ENCODE results near the gene FAIM. TPM values are rescaled to one million over a fixed set of nuclear protein-coding genes. Genes with fewer than 3 reads are reported as not detected.

Gene FAIM
- total RNA-seq, 4 donors from 2014 or later = 17.8 to 28.4 (median 19.9) TPM

DNA sequence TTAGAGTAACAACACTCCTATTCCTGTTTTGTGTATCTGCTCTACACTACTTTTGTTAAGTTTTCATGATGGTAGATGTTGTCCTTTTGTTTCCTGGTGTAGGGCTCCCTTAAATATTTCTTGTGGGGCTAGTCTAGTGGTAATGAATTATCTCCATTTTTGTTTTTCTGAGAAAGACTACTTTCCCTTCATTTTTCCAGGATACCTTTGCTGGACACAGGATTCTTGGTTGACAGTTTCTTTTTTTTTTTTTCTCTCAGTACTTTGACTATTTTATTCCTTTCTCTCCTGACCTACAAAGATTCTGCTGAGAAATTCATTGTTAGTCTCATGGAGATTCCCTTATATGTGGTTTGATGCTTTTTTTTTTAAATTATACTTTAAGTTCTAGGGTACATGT lies 37.9 kb downstream of the FAIM start:
- TF ChIP-seq, protein P1, sequence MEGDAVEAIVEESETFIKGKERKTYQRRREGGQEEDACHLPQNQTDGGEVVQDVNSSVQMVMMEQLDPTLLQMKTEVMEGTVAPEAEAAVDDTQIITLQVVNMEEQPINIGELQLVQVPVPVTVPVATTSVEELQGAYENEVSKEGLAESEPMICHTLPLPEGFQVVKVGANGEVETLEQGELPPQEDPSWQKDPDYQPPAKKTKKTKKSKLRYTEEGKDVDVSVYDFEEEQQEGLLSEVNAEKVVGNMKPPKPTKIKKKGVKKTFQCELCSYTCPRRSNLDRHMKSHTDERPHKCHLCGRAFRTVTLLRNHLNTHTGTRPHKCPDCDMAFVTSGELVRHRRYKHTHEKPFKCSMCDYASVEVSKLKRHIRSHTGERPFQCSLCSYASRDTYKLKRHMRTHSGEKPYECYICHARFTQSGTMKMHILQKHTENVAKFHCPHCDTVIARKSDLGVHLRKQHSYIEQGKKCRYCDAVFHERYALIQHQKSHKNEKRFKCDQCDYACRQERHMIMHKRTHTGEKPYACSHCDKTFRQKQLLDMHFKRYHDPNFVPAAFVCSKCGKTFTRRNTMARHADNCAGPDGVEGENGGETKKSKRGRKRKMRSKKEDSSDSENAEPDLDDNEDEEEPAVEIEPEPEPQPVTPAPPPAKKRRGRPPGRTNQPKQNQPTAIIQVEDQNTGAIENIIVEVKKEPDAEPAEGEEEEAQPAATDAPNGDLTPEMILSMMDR (IDR thresholded peaks at IDR 0.05; ENCODE audit: low read depth) = no peak

DNA sequence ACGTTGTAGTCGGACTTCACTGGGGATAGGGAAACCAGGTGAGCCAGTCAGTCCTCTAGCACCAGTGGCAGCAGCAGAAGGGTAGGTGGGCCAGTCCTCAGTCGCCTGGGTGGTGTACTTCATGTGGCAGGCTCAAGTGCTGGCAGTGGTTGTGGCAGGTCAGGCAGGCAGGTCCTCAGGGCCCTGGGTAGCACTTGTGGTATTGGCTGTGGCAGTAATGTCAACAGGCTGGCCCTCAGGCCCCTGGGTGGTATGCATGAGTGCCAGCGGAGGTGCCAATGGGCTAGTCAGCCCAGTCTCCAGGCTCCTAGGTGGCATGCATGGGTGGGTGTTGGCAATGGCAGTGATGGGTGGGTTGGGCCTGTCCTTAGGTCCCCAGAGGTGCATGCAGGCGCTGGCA lies 40.6 kb downstream of the FAIM start:
- TF ChIP-seq, protein P1 (IDR thresholded peaks at IDR 0.05; ENCODE audit: low read depth) = no peak

DNA sequence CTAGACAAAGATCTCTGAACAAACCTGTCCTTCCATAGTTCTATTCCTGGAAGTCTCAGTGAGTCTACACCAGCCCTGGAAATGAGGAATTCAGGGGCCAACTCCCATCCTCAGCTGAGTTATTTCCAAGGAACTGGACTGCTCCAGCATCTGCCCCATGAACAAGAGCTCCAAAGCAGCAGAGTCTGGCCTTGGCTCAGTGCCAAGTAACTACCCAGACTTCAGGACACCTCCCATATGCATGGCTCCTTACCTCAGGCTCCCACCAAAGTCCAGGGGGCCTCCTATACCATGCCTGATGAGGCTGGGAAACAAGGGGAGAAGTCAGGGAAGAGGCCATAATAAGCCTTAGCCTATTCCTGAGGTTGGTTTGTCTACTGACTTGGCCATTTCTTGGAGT lies 45.0 kb downstream of the FAIM start:
- TF ChIP-seq, protein P1 (IDR thresholded peaks at IDR 0.05; ENCODE audit: low read depth) = no peak

DNA sequence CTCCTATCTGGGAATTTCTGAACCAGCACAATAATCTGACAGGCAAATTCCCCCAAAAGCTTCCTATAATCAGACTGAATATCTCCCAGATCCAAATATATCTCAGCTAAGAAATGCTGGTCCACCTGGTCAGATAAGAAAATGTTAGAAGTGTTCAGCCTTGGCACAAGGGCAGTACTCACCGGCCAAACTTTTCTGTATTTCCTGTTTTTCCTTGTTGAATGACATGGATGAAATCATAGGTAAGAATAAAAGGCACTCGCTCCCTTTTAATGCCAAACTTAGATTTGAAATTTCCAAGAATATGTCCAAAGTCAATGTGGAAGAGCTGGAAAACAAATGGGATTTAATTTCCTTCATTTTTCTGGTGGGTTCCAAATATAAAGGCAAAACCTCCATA lies 48.9 kb downstream of the FAIM start:
- TF ChIP-seq, protein P1 (IDR thresholded peaks at IDR 0.05; ENCODE audit: low read depth) = no peak

DNA sequence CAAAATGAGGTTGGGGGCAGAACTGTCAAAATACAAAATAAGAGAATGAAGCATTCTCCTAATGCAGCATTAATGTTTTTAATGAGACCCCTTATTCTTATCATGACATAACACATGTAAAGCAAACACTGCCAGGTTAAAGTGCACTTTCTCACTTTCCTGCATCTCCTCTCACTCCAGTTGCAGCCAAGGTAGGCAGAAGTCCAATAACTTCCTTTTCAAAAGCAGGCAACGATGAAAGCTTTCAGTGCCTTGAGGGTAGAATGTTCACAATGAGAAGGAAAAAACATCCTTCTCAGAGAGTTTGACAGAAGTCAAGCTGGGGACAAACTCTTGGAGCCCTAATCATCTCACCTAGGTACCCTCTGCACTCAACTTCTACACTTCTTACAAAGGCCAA lies 59.5 kb downstream of the FAIM start:
- TF ChIP-seq, protein P1 (IDR thresholded peaks at IDR 0.05; ENCODE audit: low read depth) = no peak

DNA sequence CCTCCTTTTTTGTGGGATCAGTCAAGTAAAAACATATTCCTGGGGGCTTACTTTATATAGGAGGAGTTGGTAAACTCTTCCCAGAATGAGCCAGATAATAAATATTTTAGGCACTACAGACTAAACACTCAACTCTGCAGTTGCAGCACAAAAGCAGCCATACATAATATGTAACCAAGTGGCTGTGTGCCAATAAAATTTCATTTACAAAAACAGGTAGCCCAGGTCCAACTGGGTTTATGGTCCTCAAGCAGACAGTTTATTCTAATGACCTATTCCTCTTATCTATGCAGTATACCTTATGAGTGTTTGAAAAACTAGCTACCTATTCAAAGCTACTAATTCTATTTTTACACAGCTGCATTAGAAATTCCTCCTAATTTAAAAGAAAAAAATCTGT lies 61.8 kb downstream of the FAIM start:
- TF ChIP-seq, protein P1 (IDR thresholded peaks at IDR 0.05; ENCODE audit: low read depth) = no peak

DNA sequence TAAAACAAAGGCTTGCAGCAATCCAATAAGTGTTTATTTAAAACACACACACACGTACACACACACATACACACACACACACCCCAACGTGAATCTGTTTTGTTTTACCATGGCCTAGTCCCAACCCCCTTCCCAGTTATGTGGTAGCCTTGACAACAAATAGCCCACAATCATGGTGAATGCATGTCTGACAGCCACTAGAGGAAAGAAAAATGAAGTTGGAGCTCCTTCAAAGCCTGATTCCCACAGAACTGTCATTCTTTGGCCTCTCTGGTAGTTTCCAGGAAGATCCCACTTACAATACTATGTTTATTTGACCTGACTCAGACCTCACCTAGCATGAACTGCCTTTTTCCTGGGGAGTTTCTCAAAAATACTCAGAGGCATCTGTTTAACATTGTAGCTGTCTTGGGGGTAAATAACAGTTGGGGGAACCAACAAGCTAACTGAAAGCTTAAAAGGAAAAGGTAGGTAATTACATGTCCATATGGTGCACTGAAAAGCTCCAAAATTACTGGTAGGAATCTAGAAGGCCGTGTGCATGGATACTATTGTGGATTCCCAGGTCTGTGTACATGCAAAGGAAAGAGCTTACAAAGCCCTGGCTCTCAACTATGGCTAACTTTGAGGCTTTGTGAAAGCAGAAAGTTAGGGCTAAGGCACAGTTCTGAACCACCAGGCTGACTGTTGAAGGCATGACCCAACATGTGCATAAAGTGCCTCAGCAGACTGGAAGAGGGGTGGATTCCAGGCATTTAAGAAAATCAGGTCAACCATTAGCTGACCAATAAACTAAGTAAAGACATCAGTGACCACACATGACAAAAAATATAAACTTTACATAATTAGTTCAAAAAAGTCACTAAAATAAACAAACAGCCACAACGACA lies 65.3 kb downstream of the FAIM start:
- TF ChIP-seq, protein P1 (IDR thresholded peaks at IDR 0.05; ENCODE audit: low read depth) = no peak
